ENCODE data around the gene C1orf198.

DNA sequence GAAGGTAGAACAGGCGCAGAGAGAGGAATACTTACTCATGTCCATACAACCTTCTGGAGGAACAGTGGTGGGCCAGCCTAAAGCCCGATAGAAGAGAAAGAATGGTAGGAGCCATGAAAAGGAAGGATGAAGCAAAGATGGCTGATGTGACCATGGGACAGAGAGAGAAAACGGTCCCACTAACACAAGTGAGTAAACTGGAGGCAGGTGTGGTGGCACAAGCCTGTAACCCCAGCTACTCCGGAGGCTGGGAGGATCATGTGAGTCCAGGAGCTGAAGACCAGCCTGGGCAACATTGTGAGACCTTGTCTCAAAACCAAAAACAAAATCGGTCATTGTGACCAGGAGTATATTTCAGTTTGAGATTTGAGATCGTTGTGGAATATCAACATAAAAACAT, 49.4 kb downstream of the C1orf198 start:
- TF ChIP-seq CTCF (IDR thresholded peaks at IDR 0.05) (no peak), POLR2A (IDR thresholded peaks at IDR 0.05) (no peak)

Measured in thyroid gland (tissue), 4 donors.